ENCODE results near the gene RTL9.

DNA sequence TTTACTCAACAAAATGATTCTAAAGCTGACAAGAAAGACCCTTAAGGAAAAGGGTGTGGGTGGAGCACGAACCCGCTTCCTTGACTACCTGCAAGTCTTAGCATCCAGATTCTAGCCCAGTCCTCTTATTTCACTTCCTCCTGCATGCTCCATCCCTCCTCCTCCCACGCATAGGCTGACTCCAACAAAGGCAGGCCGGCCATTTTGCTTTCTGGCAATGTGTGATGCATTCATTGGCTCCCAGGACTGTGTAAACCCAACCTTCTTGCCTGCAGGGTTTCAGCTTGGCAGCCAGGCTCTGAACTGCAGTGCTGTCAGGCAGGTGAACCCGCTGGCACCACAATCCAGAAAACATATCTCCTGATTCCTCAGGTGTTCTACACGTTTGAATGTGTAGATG, 39.3 kb downstream of the RTL9 start:
- TF ChIP-seq, protein P1, sequence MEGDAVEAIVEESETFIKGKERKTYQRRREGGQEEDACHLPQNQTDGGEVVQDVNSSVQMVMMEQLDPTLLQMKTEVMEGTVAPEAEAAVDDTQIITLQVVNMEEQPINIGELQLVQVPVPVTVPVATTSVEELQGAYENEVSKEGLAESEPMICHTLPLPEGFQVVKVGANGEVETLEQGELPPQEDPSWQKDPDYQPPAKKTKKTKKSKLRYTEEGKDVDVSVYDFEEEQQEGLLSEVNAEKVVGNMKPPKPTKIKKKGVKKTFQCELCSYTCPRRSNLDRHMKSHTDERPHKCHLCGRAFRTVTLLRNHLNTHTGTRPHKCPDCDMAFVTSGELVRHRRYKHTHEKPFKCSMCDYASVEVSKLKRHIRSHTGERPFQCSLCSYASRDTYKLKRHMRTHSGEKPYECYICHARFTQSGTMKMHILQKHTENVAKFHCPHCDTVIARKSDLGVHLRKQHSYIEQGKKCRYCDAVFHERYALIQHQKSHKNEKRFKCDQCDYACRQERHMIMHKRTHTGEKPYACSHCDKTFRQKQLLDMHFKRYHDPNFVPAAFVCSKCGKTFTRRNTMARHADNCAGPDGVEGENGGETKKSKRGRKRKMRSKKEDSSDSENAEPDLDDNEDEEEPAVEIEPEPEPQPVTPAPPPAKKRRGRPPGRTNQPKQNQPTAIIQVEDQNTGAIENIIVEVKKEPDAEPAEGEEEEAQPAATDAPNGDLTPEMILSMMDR (IDR thresholded peaks at IDR 0.05): no peak
- TF ChIP-seq POLR2AphosphoS5 (IDR thresholded peaks at IDR 0.05; ENCODE audit: low read depth, low read length): no peak
- TF ChIP-seq TCF7L2 (IDR thresholded peaks at IDR 0.05; ENCODE audit: low read depth, low read length): no peak
